PC-3 (cell line): ENCODE measurements around the gene CAND1.

Experiments
- CTCF ChIP-seq: fragments of 300-600 bp; sonication (generic); conservative IDR thresholded peaks from 2 replicates; pipeline ENCODE4 v1.5.1; 2017; ENCODE audit warnings: antibody characterized with exemption, low read depth, mild to moderate bottlenecking, low read length
- EZH2 ChIP-seq: fragments of 300-600 bp; sonication (generic); IDR thresholded peaks from one replicate; pipeline ENCODE4 v1.6.1; 2017; ENCODE audit warnings: antibody characterized with exemption, mild to moderate bottlenecking, low read length; ENCODE audit not compliant: unreplicated experiment

GRCh38 chr12:67270622-67271021, 1.5 kb downstream of the CAND1 start:
- TF ChIP-seq CTCF = no peak
- TF ChIP-seq EZH2 = no peak
